GM12864 (cell line): ENCODE data around the gene SPTLC1.
"Not testable (repeated sequence)": the region's sequence is repeated elsewhere in the genome, so short reads cannot be mapped to it uniquely, and the experiment has no call there.

Source experiments
- DNase-seq: peaks from one replicate; pipeline ENCODE4 v3.0.0-alpha.2; 2011; ENCODE audit warnings: low read depth
- H3K4me3 ChIP-seq: 2 replicates; pipeline ENCODE4 v1.5.1; 2011; ENCODE audit warnings: mild to moderate bottlenecking, low read depth, low read length, control low read depth
- TF ChIP-seq, protein P1 (sequence below): IDR thresholded peaks from 2 replicates; pipeline ENCODE4 v1.5.1; 2011; ENCODE audit warnings: low read depth, mild to moderate bottlenecking, moderate library complexity, low read length, control low read depth, inconsistent platforms; ENCODE audit errors: missing control alignments

The SPTLC1 gene

DNA sequence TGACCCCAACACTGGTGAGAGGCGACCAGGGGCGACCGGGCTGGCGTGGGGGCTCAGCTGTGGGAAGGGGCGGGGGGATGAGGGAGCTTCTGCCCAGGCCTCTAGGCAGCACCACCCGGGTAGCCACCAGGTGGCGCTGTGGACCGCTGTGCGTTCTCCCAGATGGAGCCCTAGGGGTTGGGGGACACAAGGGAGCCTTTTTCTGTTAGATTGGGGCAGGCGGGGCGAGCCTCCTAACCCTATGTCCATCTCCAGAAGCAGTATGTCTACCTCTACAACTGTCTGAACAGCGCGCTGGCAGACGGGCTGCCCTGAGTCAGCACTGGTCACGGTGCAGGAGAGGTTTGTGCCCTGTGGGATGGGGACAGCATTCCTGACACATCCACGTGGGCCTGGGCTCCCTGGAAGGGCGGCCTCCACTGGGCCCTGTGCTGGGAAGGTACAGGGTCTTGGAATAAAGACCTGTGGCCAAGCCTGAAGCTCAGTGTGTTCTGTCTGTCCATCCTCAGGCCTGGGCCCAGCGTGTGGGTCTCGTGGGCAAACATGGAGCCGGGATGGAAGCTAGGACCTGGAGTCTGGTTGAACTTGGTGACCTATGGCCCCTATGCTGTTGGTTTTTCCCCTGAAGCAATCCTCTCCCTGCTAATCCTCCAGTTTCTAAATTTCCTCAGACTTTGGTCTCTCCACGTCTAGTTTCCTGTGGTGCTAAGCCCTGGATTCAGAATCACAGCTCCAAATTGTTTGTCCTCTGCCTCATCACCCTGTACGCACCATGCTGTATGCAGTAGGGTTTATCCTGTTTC, 23.1 kb upstream of the SPTLC1 start:
- TF ChIP-seq, protein P1, sequence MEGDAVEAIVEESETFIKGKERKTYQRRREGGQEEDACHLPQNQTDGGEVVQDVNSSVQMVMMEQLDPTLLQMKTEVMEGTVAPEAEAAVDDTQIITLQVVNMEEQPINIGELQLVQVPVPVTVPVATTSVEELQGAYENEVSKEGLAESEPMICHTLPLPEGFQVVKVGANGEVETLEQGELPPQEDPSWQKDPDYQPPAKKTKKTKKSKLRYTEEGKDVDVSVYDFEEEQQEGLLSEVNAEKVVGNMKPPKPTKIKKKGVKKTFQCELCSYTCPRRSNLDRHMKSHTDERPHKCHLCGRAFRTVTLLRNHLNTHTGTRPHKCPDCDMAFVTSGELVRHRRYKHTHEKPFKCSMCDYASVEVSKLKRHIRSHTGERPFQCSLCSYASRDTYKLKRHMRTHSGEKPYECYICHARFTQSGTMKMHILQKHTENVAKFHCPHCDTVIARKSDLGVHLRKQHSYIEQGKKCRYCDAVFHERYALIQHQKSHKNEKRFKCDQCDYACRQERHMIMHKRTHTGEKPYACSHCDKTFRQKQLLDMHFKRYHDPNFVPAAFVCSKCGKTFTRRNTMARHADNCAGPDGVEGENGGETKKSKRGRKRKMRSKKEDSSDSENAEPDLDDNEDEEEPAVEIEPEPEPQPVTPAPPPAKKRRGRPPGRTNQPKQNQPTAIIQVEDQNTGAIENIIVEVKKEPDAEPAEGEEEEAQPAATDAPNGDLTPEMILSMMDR = peak; percentile 90
- H3K4me3 ChIP-seq = no peak overlapping the region
- DNase-seq = no peak

DNA sequence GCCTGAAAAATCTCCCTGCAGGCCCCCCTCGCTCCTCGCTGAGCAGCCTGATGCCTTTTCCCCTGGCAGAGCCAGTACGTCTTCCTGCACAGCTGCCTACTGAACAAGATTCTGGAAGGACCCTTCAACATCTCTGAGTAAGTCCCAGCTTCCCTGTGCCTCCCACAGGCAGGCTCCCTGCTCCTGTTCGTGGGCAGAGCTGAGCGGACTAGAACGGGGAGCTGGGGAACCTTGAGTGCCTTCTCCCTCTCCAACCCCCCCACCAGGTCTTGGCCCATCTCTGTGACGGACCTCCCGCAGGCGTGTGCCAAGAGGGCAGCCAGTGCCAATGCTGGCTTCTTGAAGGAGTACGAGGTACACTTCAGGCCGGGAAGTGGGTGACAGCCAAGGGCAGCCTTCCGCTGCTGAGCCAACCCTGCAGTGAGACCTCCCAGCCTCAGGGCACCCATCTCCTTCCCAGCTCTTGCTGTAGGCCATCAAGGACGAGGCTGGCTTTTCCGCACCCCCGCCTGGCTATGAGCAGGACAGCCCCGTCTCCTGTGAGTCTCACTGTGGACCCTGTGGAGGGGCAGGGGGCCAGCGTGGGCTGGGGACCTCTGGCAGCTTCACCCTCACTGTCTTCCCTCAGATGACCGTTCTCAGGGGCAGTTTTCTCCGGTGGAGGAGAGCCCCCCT, 21.1 kb upstream of the SPTLC1 start:
- TF ChIP-seq, protein P1 = no peak
- H3K4me3 ChIP-seq = no peak overlapping the region
- no peak for DNase-seq

DNA sequence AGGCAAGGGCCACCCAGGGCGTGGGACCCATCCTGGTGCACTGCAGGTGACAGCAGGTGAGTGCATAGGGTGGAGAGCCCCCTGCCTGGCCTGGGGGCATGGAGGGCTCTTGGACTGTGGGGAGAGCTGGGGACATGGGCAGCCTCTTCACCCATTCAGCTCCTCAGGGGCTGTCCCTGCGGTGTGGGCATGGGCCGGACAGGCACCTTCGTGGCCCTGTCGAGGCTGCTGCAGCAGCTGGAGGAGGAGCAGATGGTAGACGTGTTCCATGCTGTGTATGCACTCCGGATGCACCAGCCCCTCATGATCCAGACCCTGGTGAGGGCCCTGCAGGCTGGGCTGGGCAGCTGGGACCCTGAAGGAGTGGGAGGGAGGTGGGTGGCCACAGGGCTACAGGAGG, 20.4 kb upstream of the SPTLC1 start:
- DNase-seq = no peak
- no peak overlapping the region for H3K4me3 ChIP-seq
- TF ChIP-seq, protein P1 = no peak

DNA sequence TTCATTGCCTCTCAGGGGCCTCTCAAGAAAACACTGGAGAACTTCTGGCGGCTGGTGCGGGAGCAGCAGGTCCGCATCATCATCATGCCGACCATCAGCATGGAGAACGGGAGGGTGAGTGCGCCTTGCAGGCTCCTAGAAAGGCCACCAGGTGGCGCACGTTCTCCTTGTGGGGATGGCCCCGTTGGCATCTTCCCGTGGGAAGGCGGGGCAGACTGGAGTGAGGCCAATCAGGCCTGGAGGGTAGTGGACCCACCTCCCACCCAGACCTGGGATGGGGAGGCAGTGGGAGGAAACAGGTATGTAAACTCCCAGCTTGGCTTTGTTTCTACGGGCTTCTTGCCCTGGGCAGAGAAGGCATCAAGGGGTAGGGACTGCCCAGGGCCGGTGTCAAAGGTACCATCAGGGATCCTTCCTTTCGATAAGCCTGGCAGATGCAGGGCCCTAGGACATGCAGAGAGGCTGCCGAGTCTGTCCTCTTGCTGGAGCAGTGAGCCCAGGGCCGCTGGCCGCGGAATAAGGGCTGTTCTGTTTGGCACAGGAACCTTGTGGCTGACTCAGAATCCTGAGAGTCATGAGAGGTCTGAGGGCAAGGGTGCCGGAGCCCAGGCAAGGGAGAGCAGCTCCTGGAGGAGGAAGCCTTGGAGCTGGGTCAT, 18.9 kb upstream of the SPTLC1 start:
- TF ChIP-seq, protein P1 = peak; percentile 97
- no peak for DNase-seq
- H3K4me3 ChIP-seq = no peak overlapping the region

DNA sequence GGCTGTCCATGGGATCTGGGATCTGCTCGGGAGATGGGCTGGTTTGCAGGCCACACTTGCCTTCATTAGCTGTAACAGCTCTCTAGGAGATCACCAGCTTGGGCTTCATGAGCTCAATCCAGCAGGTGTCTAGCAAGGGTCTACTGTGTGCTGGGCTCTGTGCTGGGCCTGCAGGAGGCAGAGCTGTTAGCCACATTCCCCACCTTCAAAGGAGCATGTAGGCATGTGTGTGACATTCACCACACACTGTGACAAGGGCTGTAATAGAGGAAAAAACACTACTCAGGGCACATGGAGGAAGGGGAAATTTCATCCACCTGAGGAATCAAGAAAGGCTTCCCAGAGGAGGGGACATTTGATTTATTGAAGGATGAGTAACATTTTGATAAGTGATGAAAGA, 17.7 kb upstream of the SPTLC1 start:
- H3K4me3 ChIP-seq, DNase-seq: not testable (repeated sequence)

DNA sequence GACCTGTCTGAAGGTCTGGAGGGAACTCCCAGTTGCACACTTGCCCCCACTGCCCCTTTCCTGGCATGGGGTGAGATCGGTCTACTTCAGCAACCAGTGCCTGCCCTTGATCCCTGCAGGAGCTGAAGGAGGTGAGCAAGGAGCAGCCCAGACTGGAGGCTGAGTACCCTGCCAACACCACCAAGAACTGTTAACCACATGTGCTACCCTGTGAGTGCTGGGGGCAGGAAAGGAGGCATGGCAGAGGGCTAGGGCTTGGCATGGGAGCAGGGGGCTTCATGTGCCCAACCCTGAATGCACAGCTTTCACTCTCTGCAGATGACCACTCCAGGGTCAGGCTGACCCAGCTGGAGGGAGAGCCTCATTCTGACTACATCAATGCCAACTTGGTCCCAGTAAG, 17.3 kb upstream of the SPTLC1 start:
- no peak overlapping the region for H3K4me3 ChIP-seq
- no peak for DNase-seq
- TF ChIP-seq, protein P1 = no peak

DNA sequence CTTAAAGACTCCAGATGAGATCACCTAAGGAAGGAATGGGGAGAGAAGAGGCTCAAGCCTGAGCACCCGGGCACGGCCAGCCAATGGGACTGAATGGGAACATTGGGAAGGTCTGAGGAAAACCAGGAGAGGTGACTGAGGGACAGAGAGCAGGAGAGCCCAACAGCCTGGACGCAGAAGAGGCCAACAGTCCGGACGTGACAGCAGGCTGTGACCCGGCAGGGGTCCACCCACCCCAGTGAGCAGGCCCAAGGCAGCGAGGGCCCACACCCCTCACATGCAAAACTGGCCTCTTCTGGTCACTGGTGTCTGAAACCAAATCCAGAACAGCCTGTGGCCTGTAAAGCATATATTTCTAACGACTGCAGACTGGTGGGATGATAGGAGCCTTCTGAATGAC, 7.6 kb upstream of the SPTLC1 start:
- H3K4me3 ChIP-seq = no peak overlapping the region
- TF ChIP-seq, protein P1 = no peak
- no peak for DNase-seq
